Smooth muscle cell of the coronary artery (primary cell): Measurements from ENCODE around the gene MFSD8. TPM values are rescaled to one million over a fixed set of nuclear protein-coding genes. Genes with fewer than 3 reads are reported as not detected.

Experiments used
- total RNA-seq: library from RNA; depleted of rRNA; stranded (reverse); fragments of >200 nt; gene quantifications from 2 replicates; pipeline ENCODE4 v1.2.3, GENCODE V29; 2014; ENCODE audit warnings: low replicate concordance

The MFSD8 gene, protein sequence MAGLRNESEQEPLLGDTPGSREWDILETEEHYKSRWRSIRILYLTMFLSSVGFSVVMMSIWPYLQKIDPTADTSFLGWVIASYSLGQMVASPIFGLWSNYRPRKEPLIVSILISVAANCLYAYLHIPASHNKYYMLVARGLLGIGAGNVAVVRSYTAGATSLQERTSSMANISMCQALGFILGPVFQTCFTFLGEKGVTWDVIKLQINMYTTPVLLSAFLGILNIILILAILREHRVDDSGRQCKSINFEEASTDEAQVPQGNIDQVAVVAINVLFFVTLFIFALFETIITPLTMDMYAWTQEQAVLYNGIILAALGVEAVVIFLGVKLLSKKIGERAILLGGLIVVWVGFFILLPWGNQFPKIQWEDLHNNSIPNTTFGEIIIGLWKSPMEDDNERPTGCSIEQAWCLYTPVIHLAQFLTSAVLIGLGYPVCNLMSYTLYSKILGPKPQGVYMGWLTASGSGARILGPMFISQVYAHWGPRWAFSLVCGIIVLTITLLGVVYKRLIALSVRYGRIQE
- total RNA-seq = 13.7 and 14.7 TPM in 2 replicates

GRCh38 chr4:127965062-127965802 is at the start of gene MFSD8, which contains the start of gene ABHD18:
MFSD8 (minus strand) TSS chr4:127965173; CDS start chr4:127965133, 40 bp downstream.
ABHD18 (plus strand) TSS chr4:127965406; CDS start chr4:127982956, 17,550 bp downstream.

DNA sequence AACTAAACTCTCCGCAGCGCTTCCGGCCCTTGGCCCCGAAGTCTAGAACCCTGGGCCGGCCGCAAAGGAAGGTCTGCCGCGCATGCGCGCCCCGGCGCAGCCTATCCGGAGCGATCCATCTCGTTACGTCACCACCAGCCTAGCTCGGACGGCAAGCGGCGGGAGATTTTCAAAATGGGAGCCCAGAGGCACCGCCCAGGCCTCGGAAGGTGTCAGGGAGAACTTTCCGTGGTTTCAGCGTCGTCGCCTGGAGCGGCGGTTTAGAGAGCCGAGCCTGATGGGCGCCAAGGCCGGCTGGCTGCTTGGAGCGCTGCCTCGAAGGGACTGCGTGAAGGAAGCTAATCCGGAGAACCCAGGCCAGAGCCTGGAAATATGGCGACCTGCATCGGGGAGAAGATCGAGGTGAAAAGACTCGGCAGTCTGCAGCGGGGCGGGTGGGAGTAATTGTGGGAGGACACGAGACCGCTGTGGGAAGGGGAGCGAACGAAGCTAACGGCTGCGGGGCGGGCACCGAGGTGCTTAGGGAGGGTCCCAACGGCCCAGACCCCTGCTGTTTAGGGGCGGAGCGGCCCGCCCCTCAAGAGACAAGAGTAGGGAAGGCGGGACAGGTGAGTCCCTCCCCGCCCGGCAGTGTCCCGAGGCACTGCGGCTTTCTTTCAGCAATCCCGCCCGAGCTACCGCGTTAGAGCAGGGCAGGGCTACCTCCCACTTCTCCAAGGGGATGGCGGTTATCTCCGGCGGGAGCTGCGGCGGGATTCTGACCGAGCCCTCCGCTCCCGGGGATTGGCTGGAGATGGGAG is 84.0 kb downstream of the MFSD8 start, which contains the start of gene PLK4:
PLK4 (plus strand) TSS at position 131 of the 800 bp plus-strand sequence; CDS start at position 373, 242 bp downstream.

Other genes with a start within 250 kb of the MFSD8 start
- not detected in 2 replicates for gene SLC25A31, start 234.8 kb downstream of the MFSD8 start, total RNA-seq
- 2.3 and 8.1 TPM in 2 replicates for gene HSPA4L, start 182.9 kb downstream of the MFSD8 start, total RNA-seq
- gene PLK4, start 84.3 kb downstream of the MFSD8 start, total RNA-seq = 0.82 and 3.1 TPM in 2 replicates
- gene ABHD18, start 233 bp upstream of the MFSD8 start, total RNA-seq = 2.6 and 4.5 TPM in 2 replicates
- gene LARP1B, start 96.1 kb upstream of the MFSD8 start, total RNA-seq = 9.6 and 17.1 TPM in 2 replicates